Neural cell (in vitro differentiated cells): ENCODE data around the gene CSTF1. TPM values are rescaled to one million over a fixed set of nuclear protein-coding genes. Genes with fewer than 3 reads are reported as not detected.

ENCODE experiments used
- H2AFZ ChIP-seq: fragments of 200-600, 300-800 bp; sonication (generic), shearing (Covaris generic); 2 replicates; pipeline ENCODE4 v1.6.0; 2014; ENCODE audit warnings: low read depth, mild to moderate bottlenecking, antibody characterized with exemption, low read length, moderate library complexity
- H3F3A ChIP-seq: fragments of 200-600 bp; shearing (Covaris generic); 2 replicates; pipeline ENCODE4 v1.6.1; 2016; ENCODE audit warnings: mild to moderate bottlenecking, moderate library complexity, mixed read lengths, antibody characterized with exemption, low read length; ENCODE audit not compliant: insufficient read depth, poor library complexity, severe bottlenecking
- H3K27ac ChIP-seq: fragments of 200-600, 300-800 bp; sonication (generic), shearing (Covaris generic); 2 replicates; pipeline ENCODE4 v1.5.1; 2014; ENCODE audit warnings: mild to moderate bottlenecking, low read length, moderate library complexity
- H3K27me3 ChIP-seq: fragments of 300-800, 200-600 bp; sonication (generic), shearing (Covaris generic); 2 replicates; pipeline ENCODE4 v1.6.0; 2014; ENCODE audit warnings: mild to moderate bottlenecking, low read depth, low read length, moderate library complexity; ENCODE audit not compliant: insufficient read depth
- H3K36me3 ChIP-seq: fragments of 300-800, 200-600 bp; sonication (generic), shearing (Covaris generic); 2 replicates; pipeline ENCODE4 v1.5.1; 2014; ENCODE audit warnings: mild to moderate bottlenecking, antibody characterized with exemption, low read length, moderate library complexity; ENCODE audit not compliant: insufficient read depth
- H3K4me2 ChIP-seq: fragments of 300-800, 200-600 bp; sonication (generic), shearing (Covaris generic); 2 replicates; pipeline ENCODE4 v1.6.0; 2014; ENCODE audit warnings: mild to moderate bottlenecking, low read length
- H3K4me3 ChIP-seq: fragments of 300-800, 200-600 bp; sonication (generic), shearing (Covaris generic); 2 replicates; pipeline ENCODE4 v1.5.1; 2014; ENCODE audit warnings: mild to moderate bottlenecking, low read length, moderate library complexity
- H3K79me2 ChIP-seq: fragments of 200-600 bp; shearing (Covaris generic); replicated peaks from 2 replicates; pipeline ENCODE4 v1.6.0; 2014; ENCODE audit warnings: mild to moderate bottlenecking, low read length, moderate library complexity; ENCODE audit not compliant: insufficient read depth
- H3K9ac ChIP-seq: fragments of 300-800, 200-600 bp; sonication (generic), shearing (Covaris generic); 2 replicates; pipeline ENCODE4 v1.6.1; 2016; ENCODE audit warnings: mild to moderate bottlenecking, low read length, mixed read lengths
- H3K9me2 ChIP-seq: fragments of 200-600 bp; shearing (Covaris generic); 2 replicates; pipeline ENCODE4 v1.6.1; 2016; ENCODE audit warnings: mild to moderate bottlenecking, low read length, mixed read lengths; ENCODE audit not compliant: insufficient read depth
- H3K9me3 ChIP-seq: fragments of 200-600, 300-800 bp; sonication (generic), shearing (Covaris generic); 2 replicates; pipeline ENCODE4 v1.6.1; 2016; ENCODE audit warnings: mild to moderate bottlenecking, mixed run types, low read length, moderate library complexity, mixed read lengths
- H4K20me1 ChIP-seq: fragments of 200-600 bp; shearing (Covaris generic); 2 replicates; pipeline ENCODE4 v1.6.1; 2016; ENCODE audit warnings: mild to moderate bottlenecking, mixed run types; ENCODE audit not compliant: insufficient read depth
- EP300 ChIP-seq: fragments of 450-650 bp; conservative IDR thresholded peaks from 2 replicates; pipeline ENCODE4 v1.6.1; 2014; ENCODE audit warnings: antibody characterized with exemption, mild to moderate bottlenecking, moderate library complexity; ENCODE audit not compliant: poor library complexity, severe bottlenecking
- EZH2 ChIP-seq: fragments of 200-600, 300-800 bp; shearing (Covaris generic), sonication (generic); IDR thresholded peaks from 2 replicates; pipeline ENCODE4 v1.6.1; 2014; ENCODE audit warnings: antibody characterized with exemption, low read length, borderline replicate concordance, mild to moderate bottlenecking; ENCODE audit not compliant: insufficient read depth, poor library complexity, severe bottlenecking
- MXI1 ChIP-seq: fragments of 450-650 bp; conservative IDR thresholded peaks from 2 replicates; pipeline ENCODE4 v1.6.1; 2014; ENCODE audit warnings: antibody characterized with exemption, mild to moderate bottlenecking; ENCODE audit not compliant: poor library complexity, severe bottlenecking
- POLR2AphosphoS5 ChIP-seq: IDR thresholded peaks from 2 replicates; pipeline ENCODE4 v1.6.1; 2012
- RAD21 ChIP-seq: fragments of 450-650 bp; conservative IDR thresholded peaks from 2 replicates; pipeline ENCODE4 v1.6.1; 2014; ENCODE audit warnings: antibody characterized with exemption, mild to moderate bottlenecking, moderate library complexity
- SMC3 ChIP-seq: fragments of 450-650 bp; conservative IDR thresholded peaks from 2 replicates; pipeline ENCODE4 v1.6.1; 2014; ENCODE audit warnings: antibody characterized with exemption, mild to moderate bottlenecking, moderate library complexity; ENCODE audit not compliant: poor library complexity
- TAF1 ChIP-seq: IDR thresholded peaks from 2 replicates; pipeline ENCODE4 v1.6.1; 2012; ENCODE audit warnings: low read depth
- polyA plus RNA-seq: library from polyadenylated mRNA; depleted of rRNA; stranded (reverse); fragments of >200 nt; gene quantifications from 2 replicates; pipeline ENCODE4 v1.2.3, GENCODE V29; 2014
- TF ChIP-seq, protein P1 (sequence below): IDR thresholded peaks from 2 replicates; pipeline ENCODE4 v1.6.1; 2012; ENCODE audit warnings: borderline replicate concordance
- TF ChIP-seq, protein P2 (sequence below): fragments of 450-650 bp; IDR thresholded peaks from 2 replicates; pipeline ENCODE4 v1.5.1; 2014; ENCODE audit warnings: antibody characterized with exemption, mild to moderate bottlenecking, moderate library complexity; ENCODE audit not compliant: poor library complexity, severe bottlenecking

The CSTF1 gene
- polyA plus RNA-seq, 1 donor from 2014 or later: 24.0 TPM

DNA sequence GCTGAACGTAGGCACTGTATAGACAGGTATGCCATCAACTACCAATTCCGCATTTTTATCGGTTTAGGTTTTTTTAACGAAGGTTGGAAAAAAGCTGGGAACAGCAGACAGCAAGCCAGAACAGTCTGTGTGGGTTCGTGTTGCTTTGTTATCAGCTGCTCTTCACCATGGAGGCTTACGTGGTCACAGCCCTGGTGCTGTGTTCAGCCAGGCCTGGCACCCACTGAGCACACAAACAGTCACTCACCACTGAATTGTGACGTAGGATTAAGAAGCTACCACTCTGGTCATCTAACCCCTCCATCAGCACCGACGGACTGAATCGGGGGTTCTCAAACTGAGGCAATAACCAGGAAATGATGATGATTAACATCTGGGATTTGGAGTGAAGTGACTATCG is 20.5 kb upstream of the CSTF1 start:
- no peaks in the 10 kb centered on the region for H3K36me3 ChIP-seq
- no peak overlapping the region for H3K9ac ChIP-seq
- no peak overlapping the region for H2AFZ ChIP-seq
- no peaks in the 10 kb centered on the region for H3K27me3 ChIP-seq
- no peak for TF ChIP-seq EP300
- no peak for TF ChIP-seq TAF1
- TF ChIP-seq RAD21: no peak
- TF ChIP-seq MXI1: no peak
- TF ChIP-seq EZH2: no peak
- no peak for TF ChIP-seq POLR2AphosphoS5
- no peaks in the 10 kb centered on the region for H3K9me3 ChIP-seq
- peaks cover 6% of the 10 kb centered on the region for H3K79me2 ChIP-seq
- H3F3A ChIP-seq: no peaks in the 10 kb centered on the region
- no peak overlapping the region for H3K4me2 ChIP-seq
- no peaks in the 10 kb centered on the region for H3K9me2 ChIP-seq
- H3K27ac ChIP-seq: no peak overlapping the region
- H4K20me1 ChIP-seq: no peaks in the 10 kb centered on the region
- H3K4me3 ChIP-seq: no peak overlapping the region

- Histone ChIP-seq H3K79me2 (peaks cover 6% of the 10 kb centered on the region), H3K9ac (no peak overlapping the region), H4K20me1 (no peaks in the 10 kb centered on the region), H3K27me3 (no peaks in the 10 kb centered on the region), H3K36me3 (no peaks in the 10 kb centered on the region), H3K4me2 (no peak overlapping the region), H3K4me3 (no peak overlapping the region), H3K9me2 (no peaks in the 10 kb centered on the region), H2AFZ (no peak overlapping the region), H3F3A (no peaks in the 10 kb centered on the region), H3K27ac (no peak overlapping the region), H3K9me3 (no peaks in the 10 kb centered on the region)
- TF ChIP-seq EP300 (no peak), RAD21 (no peak), EZH2 (no peak), SMC3 (no peak), MXI1 (no peak), TAF1 (no peak), POLR2AphosphoS5 (no peak)
- TF ChIP-seq, protein P1, sequence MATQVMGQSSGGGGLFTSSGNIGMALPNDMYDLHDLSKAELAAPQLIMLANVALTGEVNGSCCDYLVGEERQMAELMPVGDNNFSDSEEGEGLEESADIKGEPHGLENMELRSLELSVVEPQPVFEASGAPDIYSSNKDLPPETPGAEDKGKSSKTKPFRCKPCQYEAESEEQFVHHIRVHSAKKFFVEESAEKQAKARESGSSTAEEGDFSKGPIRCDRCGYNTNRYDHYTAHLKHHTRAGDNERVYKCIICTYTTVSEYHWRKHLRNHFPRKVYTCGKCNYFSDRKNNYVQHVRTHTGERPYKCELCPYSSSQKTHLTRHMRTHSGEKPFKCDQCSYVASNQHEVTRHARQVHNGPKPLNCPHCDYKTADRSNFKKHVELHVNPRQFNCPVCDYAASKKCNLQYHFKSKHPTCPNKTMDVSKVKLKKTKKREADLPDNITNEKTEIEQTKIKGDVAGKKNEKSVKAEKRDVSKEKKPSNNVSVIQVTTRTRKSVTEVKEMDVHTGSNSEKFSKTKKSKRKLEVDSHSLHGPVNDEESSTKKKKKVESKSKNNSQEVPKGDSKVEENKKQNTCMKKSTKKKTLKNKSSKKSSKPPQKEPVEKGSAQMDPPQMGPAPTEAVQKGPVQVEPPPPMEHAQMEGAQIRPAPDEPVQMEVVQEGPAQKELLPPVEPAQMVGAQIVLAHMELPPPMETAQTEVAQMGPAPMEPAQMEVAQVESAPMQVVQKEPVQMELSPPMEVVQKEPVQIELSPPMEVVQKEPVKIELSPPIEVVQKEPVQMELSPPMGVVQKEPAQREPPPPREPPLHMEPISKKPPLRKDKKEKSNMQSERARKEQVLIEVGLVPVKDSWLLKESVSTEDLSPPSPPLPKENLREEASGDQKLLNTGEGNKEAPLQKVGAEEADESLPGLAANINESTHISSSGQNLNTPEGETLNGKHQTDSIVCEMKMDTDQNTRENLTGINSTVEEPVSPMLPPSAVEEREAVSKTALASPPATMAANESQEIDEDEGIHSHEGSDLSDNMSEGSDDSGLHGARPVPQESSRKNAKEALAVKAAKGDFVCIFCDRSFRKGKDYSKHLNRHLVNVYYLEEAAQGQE: no peak
- TF ChIP-seq, protein P2, sequence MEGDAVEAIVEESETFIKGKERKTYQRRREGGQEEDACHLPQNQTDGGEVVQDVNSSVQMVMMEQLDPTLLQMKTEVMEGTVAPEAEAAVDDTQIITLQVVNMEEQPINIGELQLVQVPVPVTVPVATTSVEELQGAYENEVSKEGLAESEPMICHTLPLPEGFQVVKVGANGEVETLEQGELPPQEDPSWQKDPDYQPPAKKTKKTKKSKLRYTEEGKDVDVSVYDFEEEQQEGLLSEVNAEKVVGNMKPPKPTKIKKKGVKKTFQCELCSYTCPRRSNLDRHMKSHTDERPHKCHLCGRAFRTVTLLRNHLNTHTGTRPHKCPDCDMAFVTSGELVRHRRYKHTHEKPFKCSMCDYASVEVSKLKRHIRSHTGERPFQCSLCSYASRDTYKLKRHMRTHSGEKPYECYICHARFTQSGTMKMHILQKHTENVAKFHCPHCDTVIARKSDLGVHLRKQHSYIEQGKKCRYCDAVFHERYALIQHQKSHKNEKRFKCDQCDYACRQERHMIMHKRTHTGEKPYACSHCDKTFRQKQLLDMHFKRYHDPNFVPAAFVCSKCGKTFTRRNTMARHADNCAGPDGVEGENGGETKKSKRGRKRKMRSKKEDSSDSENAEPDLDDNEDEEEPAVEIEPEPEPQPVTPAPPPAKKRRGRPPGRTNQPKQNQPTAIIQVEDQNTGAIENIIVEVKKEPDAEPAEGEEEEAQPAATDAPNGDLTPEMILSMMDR: no peak
These were observed 19.6 kb upstream of the CSTF1 start for GRCh38 chr20:56372850-56373249.
